Lower leg skin (tissue), 3 donors: ENCODE measurements around the gene VAMP5.

Experiments
- POLR2A ChIP-seq, 2 donors: fragments of 450-650 bp; IDR thresholded peaks; one replicate each; pipeline ENCODE4 v1.6.1; 2016 to 2017; ENCODE audit warnings: antibody characterized with exemption in 2 of 2, mild to moderate bottlenecking in 1 of 2, moderate library complexity in 1 of 2
- TF ChIP-seq, protein P1 (sequence below), 3 donors: fragments of 450-650 bp; IDR thresholded peaks; one replicate each; pipeline ENCODE4 v1.5.1; 2016; ENCODE audit warnings: antibody characterized with exemption in 3 of 3, mild to moderate bottlenecking in 3 of 3, moderate library complexity in 2 of 3

DNA sequence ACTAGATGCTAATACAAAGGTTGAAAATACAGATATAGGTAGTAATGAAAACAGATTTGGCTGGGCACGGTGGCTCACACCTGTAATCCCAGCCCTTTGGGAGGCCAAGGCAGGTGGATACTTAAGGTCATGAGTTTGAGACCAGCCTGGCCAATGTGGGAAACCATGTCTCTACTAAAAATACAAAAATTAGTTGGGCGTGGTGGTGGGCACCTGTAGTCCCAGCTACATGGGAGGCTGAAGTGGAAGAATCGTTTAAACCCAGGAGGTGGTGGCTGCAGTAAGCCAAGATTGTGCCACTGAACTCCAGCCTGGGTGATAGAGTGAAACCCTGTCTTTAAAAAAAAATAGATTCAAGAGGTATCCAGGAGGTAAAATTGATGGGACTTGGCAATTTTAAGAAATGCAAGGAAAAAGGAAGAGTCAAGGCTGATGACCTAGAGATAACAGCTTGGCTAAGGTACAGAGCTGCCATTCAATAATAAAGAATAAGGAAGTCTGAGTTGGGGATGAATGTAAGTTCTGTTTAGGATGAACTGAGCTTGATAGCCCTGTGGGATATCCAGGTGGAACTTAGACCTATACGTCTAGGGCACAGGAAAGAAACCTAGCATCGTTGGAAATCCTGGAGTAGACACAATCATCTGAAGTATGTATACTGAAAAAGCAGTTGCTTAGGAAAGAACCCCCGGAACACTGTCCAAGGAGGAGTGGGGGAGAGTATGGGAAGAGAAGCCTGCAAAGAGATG lies 36.2 kb upstream of the VAMP5 start:
- TF ChIP-seq, protein P1, sequence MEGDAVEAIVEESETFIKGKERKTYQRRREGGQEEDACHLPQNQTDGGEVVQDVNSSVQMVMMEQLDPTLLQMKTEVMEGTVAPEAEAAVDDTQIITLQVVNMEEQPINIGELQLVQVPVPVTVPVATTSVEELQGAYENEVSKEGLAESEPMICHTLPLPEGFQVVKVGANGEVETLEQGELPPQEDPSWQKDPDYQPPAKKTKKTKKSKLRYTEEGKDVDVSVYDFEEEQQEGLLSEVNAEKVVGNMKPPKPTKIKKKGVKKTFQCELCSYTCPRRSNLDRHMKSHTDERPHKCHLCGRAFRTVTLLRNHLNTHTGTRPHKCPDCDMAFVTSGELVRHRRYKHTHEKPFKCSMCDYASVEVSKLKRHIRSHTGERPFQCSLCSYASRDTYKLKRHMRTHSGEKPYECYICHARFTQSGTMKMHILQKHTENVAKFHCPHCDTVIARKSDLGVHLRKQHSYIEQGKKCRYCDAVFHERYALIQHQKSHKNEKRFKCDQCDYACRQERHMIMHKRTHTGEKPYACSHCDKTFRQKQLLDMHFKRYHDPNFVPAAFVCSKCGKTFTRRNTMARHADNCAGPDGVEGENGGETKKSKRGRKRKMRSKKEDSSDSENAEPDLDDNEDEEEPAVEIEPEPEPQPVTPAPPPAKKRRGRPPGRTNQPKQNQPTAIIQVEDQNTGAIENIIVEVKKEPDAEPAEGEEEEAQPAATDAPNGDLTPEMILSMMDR (IDR thresholded peaks at IDR 0.05): no peak
- no peak for TF ChIP-seq POLR2A (IDR thresholded peaks at IDR 0.05)
